ENCODE data around the gene PDSS2. TPM values are rescaled to one million over a fixed set of nuclear protein-coding genes. Genes with fewer than 3 reads are reported as not detected.
"Not testable (repeated sequence)": the region's sequence is repeated elsewhere in the genome, so short reads cannot be mapped to it uniquely, and the experiment has no call there.

Gene PDSS2
- polyA plus RNA-seq, 3 donors: 15.6 to 17.0 (median 16.4) TPM

DNA sequence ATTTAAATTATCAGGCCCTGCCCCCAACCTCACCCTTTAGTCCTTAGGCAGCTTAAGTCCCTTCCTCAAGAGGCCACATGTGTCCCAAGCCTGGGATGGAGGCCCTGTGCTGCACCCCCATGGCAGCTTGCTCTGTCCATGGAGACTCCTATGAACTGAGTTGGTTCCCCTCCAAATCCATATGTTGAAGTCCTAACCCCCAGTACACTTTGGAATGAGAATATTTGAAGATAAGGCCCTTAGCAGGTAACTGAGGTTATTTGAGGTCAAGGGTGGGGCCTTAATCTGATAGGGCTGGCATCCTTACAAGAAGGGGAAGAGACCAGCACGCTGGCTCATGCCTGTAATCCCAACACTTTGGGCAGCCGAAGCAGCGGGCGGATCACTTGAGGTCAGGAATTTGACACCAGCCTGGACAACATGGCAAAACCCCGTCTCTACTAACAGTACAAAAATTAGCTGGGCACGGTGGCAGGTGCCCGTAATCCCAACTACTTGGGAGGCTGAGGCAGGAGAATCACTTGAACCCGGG is 337.3 kb downstream of the PDSS2 start:
- no peak for DNase-seq

DNA sequence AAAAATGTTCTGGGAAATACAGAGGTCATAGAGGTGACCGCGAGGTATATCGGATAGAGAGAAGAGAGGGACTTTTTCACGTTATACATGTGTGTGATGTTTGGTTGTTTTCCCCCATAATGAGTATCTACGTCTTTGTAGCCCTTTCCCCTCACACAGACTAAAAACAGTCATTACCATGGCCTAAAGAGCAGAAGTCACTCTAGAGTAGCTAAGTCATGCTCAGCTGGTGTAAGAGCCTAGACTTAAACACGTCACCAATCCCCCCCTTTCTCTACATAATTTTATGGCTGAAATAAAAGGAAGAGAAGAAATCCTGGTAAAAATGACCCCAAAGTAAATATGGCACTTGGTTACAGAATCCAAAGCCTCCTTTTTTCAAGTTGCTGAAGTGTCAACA is 338.1 kb downstream of the PDSS2 start:
- no peak for DNase-seq

DNA sequence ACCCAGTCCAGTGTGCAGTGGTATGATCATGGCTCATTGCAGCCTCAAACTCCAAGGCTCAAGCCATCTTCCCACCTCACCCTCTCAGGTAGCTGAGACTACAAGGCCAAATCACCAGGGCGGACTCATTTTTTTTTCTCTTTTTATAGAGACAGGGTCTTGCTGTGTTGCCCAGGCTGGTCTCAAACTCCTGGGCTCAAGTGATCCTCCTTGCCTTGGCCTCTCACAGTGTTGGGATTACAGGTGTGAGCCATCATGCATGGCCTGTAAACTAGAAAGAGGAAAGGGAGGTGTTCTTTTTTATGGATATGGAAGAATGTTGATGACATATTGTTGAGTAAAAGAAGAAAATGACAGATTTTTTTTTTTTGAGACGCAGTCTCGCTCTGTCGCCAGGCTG is 339.0 kb downstream of the PDSS2 start:
- DNase-seq: no peak

DNA sequence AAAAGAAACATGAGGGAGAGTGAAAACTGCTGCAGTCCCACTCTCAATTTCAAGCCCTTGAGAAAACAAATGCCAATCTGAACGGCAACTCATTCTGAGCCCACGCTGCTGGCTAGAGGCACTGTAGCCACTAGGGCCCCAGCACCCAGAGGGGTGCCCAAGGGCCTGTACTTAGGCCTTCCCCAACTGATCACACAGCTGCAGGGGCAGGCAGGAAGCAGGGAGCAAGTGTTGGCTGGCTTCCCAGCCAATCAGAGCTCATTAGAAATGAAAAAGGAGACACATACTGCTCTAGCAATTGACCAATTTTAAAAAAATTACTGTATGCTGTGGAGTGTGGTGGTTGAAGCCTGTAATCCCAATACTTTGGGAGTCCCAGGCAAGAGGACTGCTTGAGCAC is 340.4 kb downstream of the PDSS2 start:
- DNase-seq: no peak

DNA sequence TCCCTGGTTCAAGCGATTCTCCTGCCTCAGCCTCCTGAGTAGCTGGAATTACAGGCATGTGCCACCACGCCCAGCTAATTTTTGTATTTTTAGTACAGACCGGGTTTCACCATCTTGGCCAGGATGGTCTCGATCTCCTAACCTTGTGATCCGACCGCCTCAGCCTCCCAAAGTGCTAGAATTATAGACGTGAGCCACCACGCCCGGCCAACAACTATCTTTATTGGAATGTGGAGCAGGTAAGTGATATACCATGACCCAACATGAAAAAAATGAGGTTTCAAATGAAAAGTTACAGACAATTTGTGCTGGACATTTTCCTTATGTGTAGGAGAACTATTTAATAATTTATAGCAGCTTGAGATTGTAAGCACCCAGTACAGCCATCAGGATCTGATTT is 340.8 kb downstream of the PDSS2 start:
- DNase-seq: not testable (repeated sequence)

DNA sequence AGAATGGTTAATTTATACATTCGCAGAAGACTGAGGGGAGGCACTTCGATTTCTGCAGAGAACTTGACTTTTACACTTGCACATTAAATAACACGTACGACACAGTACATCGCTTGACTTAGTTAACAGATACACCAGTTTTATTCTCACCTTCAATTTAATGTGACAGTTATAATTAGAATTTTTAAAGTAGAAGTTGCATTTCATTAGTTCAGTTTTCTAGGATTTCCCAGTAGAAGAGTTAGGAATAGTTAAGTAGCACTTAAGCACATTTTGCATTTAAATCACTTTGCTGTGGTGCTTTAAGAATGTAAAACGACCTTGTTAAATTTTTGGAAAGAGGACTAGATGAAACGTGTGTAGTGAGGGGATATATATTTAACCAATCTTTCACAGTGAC is 342.4 kb downstream of the PDSS2 start:
- DNase-seq: no peak

DNA sequence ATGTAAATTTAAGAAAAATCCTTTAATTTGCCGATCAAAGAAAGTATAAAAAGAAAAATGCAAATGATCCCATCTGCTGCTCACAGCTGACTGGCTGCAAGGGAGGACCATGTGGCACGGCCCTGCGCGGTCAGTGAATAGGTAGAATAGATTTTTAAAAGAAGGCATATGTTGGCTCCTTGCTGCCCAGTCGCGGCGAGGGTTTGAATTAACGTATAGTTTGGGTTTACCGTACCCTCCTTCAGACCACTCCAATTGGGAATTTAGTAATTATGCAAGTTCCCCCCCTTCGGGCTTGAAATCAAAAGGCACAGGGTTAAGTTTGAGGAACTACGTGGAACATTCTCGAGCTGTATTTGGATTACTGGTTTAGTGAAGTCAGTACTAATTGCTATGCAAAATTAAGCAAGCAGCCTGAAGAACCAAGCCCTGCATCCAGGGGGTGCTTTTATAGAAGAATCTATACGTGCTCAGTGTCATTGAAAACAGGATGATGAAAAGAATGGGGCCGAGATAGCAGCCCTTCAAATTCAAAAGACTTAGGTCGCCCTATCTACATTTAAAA is 343.0 kb downstream of the PDSS2 start:
- DNase-seq: peak; percentile 40

DNA sequence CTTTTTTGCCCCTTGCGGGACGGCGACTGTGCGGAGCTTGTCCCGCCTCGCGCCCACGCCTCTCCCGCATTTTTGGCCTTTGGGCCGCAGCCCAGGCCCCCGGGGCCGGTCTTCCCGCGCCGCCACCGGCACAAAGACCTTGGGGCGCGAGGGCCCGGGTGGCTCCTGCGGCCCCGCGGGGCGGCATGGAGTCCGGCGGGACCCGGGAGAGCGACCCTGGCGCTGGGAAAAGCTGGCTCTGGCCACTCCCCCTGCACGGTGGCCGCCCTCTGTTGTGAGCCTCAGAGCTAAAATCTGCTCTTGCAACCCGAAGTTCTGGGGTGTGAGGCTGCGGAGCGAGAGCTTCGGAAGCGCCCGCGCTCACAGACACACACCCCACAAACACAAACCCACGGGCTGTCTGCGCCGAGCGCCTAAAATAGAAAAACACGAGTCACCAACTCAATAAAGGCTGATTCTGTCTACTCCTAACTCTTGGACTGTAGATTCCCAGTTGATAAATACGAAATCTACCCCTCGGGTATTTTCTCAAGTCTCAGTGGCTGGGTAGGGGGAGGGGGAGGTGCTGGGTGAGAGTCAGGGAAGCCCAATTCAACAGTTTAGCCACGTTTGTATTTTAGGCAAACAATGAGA is 343.6 kb downstream of the PDSS2 start:
- DNase-seq: peak; percentile 59

DNA sequence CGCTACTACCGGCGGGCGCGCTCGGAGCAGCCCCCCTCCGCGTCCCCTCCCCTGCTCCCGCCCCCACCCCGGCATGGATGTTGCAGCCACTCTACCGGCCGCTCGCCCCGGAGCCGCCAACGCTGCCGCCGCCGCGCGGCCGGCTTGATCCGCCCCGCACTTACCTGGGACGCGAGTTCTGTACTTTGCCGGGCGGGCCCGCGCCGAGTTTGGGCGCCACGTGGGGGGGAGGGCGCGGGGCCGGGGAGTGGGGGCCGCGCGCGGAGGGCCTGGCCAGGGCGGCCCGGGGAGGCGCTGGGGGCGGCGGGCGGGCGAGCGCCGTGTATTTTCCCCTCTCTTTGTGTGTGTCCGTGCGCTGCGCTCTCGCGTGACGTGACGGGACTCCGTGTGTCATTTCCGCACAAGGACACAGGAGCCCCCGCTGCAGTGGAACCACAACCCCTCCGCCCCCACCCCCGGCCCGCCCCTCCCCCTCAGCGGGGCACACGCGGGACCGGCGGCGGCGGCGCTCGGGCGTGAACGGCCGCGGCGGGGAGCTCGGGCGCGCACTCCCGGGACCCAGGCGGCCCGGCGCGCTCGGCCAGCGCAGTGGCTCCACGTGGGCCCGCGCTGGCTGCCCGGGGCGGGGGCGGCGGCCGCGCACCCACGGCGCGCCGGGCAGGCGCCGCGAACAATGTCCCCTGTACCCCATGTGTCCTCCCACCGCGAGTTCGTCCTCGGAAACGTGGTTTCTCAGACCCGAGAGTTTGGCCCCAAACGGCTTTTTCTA is 344.3 kb downstream of the PDSS2 start, which contains the start of gene BEND3:
BEND3 (minus strand) TSS at position 590 of the 769 bp plus-strand sequence. CDS start 16,230 bp downstream, outside the sequence.
- peak; percentile 37 for DNase-seq

DNA sequence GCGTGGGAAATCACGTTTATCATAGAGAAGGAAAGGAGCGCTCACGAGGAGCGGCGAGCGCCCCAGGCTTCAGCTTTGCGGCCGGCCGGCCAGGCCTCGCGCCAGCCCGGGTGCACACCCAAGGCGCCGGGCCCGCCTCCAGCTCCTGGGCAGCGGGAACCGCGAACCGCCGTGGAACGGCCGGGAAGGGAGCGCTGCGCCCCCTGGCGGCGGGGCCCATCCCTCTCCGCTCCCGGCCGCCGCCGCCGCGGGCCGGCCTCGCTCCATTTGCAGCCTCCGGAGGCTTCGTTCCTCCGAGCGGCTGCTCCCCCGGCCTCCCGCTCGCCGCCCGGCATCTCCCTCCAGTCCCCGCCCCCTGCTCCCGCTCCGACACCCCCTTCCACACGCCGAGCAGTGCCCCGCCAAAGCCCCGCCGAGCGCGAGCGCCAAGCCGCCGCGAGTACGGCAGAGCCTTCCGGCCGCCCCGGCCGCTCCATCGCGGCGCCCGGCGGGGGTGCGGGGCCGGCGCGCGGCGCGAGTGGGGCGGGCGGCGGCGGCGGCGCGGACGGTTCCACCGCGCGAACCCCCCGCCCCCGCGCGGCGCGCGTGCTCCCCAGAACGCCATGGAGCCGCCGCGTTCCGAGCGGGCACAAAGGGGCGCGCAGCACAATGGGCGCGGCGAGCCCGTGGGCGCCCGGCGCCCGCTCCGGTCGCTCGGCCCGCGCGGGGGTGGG is 345.0 kb downstream of the PDSS2 start:
- DNase-seq: peak; percentile 87

DNA sequence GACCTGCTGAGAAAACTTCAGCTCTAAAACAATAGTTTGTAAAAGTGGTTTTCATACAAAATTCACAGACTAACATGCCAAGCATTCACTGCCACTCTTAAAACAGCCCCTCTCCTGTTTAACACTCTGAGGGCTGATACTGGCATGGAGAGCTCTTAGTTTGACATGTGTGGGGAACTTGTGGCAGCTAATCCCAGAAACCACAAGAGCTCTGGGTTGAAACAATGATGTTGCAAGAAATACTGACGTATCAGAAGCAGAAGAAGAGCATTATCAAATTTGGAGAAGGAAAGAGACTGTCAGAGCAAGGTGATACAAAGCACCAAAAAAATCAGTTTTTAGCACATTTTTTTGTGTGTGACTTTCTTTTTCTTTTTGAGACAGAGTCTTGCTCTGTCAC is 349.2 kb downstream of the PDSS2 start:
- no peak for DNase-seq

DNA sequence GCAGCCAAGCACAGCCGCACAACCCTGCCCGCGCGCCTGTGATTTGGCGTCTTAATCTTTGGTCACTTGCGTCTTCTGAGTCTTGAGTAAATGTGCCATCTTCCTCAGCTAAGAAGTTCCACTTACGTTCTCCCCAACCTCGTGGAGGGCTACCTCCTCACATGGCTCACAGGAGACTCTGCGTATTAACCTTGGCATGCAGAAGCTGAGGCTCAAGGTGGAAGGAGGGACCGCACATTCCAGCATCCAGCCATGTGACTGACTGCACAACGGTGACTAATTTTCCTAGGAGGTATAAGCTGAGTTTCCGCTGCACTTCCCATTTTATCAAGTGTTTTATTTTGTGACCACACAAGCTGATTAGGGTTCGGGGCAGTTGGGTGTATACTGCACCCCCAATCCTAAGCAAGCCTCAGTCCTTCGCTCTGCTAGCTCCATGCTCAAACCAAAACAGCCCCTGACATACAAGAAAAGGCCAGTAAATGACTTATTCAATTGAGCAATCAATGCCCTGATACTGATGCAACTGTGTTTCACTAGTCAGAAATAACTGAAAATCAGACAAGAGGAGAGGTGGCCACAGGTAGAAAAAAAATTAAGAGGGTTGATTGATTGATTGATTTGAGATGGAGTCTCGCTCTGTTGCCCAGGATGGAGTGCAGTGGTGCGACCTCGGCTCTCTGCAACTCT is 351.0 kb downstream of the PDSS2 start:
- DNase-seq: no peak

DNA sequence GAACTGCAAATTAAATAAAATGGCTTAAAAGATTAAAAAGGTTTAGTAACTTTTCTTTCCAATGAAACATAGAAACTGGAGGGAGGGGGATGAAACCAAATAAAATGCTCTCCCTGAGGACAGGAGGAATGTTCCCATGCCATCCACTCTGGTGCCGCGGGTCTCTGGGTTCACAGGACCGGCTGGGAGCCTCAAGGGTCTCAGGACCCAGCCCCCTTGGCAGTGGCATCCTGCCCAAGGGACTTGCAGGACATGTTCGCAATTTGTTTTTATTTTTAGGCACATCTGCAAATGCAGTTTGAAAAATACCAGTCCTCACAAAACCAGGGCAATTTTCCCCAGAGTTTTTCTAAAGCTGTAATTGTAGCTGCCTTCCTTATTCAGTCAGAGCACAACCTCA is 351.6 kb downstream of the PDSS2 start:
- no peak for DNase-seq

DNA sequence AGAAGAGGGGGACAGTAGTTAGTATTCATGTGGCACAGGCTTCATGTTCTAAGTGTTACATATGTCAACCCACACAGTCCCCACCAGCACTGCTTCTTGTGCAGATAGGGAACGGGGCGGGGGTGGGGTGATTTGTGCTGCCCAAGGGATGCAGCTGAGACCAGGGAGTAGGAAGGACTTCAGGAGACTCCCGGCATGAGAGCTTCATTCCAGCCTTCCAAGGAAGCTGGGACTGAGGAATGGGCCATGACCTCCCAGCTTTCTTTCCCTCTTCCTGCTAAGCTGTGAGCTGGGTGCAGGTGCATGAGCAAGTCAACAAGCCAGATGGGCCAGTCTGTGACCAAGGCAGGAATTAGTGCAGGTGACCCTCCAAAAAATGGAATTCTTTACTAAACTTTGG is 353.2 kb downstream of the PDSS2 start:
- no peak for DNase-seq

DNA sequence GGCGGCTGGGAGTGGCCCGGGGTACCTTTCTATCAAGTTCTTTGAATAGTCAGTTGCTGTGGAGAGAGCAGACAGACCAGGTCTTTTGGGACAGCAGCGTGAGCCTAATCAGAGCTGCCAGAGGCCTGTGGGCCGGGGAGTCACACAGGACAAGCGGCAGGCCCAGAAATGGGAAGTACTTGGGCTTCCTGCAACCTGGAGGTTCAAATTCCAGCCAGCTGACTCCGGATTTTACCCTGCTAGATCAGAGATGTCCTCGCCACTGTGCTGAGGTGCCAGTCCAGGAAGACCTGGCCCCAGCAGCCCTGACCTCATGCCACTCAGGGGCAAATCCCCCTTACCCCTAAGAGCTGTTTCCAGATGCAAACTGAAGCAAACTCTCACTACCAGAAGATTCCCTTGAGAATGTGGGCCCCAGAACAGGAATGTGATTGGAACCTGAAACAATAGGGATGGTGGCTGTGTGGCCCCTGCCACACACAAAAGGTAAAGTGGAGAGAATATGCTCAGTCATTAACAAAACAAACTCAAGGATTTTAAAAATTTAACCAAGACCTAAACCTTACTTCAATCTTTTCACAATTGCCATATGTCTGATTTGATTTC is 353.8 kb downstream of the PDSS2 start:
- no peak for DNase-seq

DNA sequence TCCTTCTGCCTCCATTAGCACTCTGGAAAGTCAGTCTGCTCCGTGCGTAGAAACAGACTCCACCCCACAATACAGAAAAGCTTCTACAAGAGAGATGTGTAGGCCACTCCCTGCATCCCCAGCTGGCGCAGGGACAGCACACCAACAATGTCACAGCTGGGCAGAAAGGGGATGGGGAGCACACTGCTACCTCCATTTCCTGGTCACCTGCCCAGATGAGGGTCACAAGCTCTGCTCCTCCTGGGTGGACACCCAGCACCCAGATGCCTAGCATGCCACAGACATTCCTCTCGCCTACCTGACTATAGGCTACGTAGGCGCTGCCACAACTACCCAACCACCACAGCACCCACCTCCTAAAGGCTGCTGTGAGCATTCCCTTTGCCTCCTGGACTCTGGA is 356.3 kb downstream of the PDSS2 start:
- no peak for DNase-seq

Other genes with a start within 250 kb of the PDSS2 start
- gene SOBP, start 30.6 kb upstream of the PDSS2 start, polyA plus RNA-seq (ENCODE audit: insufficient read length in 3 of 3): 10 to 100 TPM; 11.0 to 15.3 (median 12.6) TPM